Stimulated activated CD4-positive, alpha-beta T cell treated with anti-CD3 and anti-CD28 coated beads, TNF-alpha, amount 100 ng/mL, for 1 hour (primary cell): ENCODE results near the gene COLGALT1.
"Not testable (repeated sequence)": the region's sequence is repeated elsewhere in the genome, so short reads cannot be mapped to it uniquely, and the experiment has no call there.

ENCODE experiments used
- DNase-seq, 3 donors: peaks; one replicate each; pipeline ENCODE4 v3.0.0-alpha.2; 2020; ENCODE audit warnings: low read depth in 3 of 3, low spot score in 1 of 3

Gene COLGALT1

GRCh38 chr19:17598063-17598462 is 42.6 kb downstream of the COLGALT1 start:
- DNase-seq, result not testable (repeated sequence)

- no peak for DNase-seq
Measured at GRCh38 chr19:17598953-17599352, 43.5 kb downstream of the COLGALT1 start.

GRCh38 chr19:17599780-17600179 is 44.3 kb downstream of the COLGALT1 start:
- no peak for DNase-seq

GRCh38 chr19:17601683-17602082 is 46.2 kb downstream of the COLGALT1 start:
- DNase-seq, result no peak

GRCh38 chr19:17602217-17602616 is 46.8 kb downstream of the COLGALT1 start:
- no peak for DNase-seq

GRCh38 chr19:17602872-17603510 is 47.5 kb downstream of the COLGALT1 start:
- no peak for DNase-seq

- DNase-seq, result no peak
Measured at GRCh38 chr19:17604372-17605025, 49.0 kb downstream of the COLGALT1 start.

GRCh38 chr19:17605117-17605516 is 49.7 kb downstream of the COLGALT1 start:
- no peak for DNase-seq

GRCh38 chr19:17605761-17606589 is 50.5 kb downstream of the COLGALT1 start:
- DNase-seq, result peak; percentile 53 to 73 (median 56)

- DNase-seq, result no peak
Measured at GRCh38 chr19:17606590-17607185, 51.2 kb downstream of the COLGALT1 start.

- no peak for DNase-seq
Measured at GRCh38 chr19:17607936-17608335, 52.5 kb downstream of the COLGALT1 start.

- DNase-seq, result no peak
Measured at GRCh38 chr19:17610384-17610783, 54.9 kb downstream of the COLGALT1 start.

GRCh38 chr19:17611462-17612244 is 56.2 kb downstream of the COLGALT1 start:
- DNase-seq, result no peak

GRCh38 chr19:17614476-17614875 is 59.0 kb downstream of the COLGALT1 start:
- no peak for DNase-seq

GRCh38 chr19:17615889-17616685 is 60.6 kb downstream of the COLGALT1 start:
- no peak for DNase-seq

- DNase-seq, result no peak
Measured at GRCh38 chr19:17616686-17616960, 61.2 kb downstream of the COLGALT1 start.

- no peak for DNase-seq
Measured at GRCh38 chr19:17616961-17617806, 61.7 kb downstream of the COLGALT1 start.

- DNase-seq, result no peak
Measured at GRCh38 chr19:17617807-17618192, 62.4 kb downstream of the COLGALT1 start.

- no peak for DNase-seq
Measured at GRCh38 chr19:17618281-17618903, 62.9 kb downstream of the COLGALT1 start.
